ENCODE results near the gene ARHGEF12. TPM values are rescaled to one million over a fixed set of nuclear protein-coding genes. Genes with fewer than 3 reads are reported as not detected.

Gene ARHGEF12
- total RNA-seq, 2 donors from 2014 or later: 46.5 to 71.1 TPM

GRCh38 chr11:120410622-120411380 lies 74.6 kb downstream of the ARHGEF12 start:
- intact Hi-C loops (cut with DNase I): no loop called here
- DNase-seq (no peak), ATAC-seq (no peak)
- WGBS, 2 donors: 87 to 89% methylated on average over 8 of the region's 8 CpGs
- no peaks in the 10 kb centered on the region for H3K9me3 ChIP-seq
- TF ChIP-seq CTCF (IDR thresholded peaks at IDR 0.05): no peak
- no peak for TF ChIP-seq POLR2A (IDR thresholded peaks at IDR 0.05)
- H3K4me3 ChIP-seq: no peak overlapping the region
- H3K36me3 ChIP-seq (replicated peaks in 1 of 2; ENCODE audit: insufficient read depth in 1 of 2, low read depth in 2 of 2): no peaks in the 10 kb centered on the region
- H3K27ac ChIP-seq: no peak overlapping the region
- no peaks in the 10 kb centered on the region for H3K4me1 ChIP-seq
- no peaks in the 10 kb centered on the region for H3K27me3 ChIP-seq

- no peak overlapping the region for H3K27ac ChIP-seq
- H3K9me3 ChIP-seq: no peaks in the 10 kb centered on the region
- ATAC-seq (no peak), DNase-seq (no peak)
- TF ChIP-seq POLR2A (IDR thresholded peaks at IDR 0.05) (no peak), CTCF (IDR thresholded peaks at IDR 0.05) (no peak)
- H3K4me1 ChIP-seq: no peaks in the 10 kb centered on the region
- no peaks in the 10 kb centered on the region for H3K36me3 ChIP-seq (replicated peaks in 1 of 2; ENCODE audit: insufficient read depth in 1 of 2, low read depth in 2 of 2)
- no peaks in the 10 kb centered on the region for H3K27me3 ChIP-seq
- intact Hi-C loops (cut with DNase I): no loop called here
- H3K4me3 ChIP-seq: no peak overlapping the region
Observed at GRCh38 chr11:120413480-120413879, 77.3 kb downstream of the ARHGEF12 start.

- Histone ChIP-seq H3K36me3 (replicated peaks in 1 of 2; ENCODE audit: insufficient read depth in 1 of 2, low read depth in 2 of 2) (no peaks in the 10 kb centered on the region), H3K4me1 (no peaks in the 10 kb centered on the region), H3K27me3 (no peaks in the 10 kb centered on the region), H3K4me3 (no peak overlapping the region), H3K9me3 (no peaks in the 10 kb centered on the region), H3K27ac (no peak overlapping the region)
- ATAC-seq (no peak), DNase-seq (no peak)
- TF ChIP-seq POLR2A (IDR thresholded peaks at IDR 0.05) (no peak), CTCF (IDR thresholded peaks at IDR 0.05) (no peak)
- intact Hi-C loops (cut with DNase I): no loop called here
- WGBS, 2 donors: 89 to 95% methylated on average over 4 of the region's 4 CpGs
Observed at GRCh38 chr11:120420572-120420971, 84.4 kb downstream of the ARHGEF12 start.

GRCh38 chr11:120424185-120424969 lies 88.2 kb downstream of the ARHGEF12 start:
- H3K9me3 ChIP-seq: no peaks in the 10 kb centered on the region
- no peaks in the 10 kb centered on the region for H3K4me1 ChIP-seq
- 71 to 77% methylated on average over 3 of the region's 3 CpGs for WGBS, 2 donors
- H3K36me3 ChIP-seq (replicated peaks in 1 of 2; ENCODE audit: insufficient read depth in 1 of 2, low read depth in 2 of 2): peaks cover 0 to 3% of the 10 kb centered on the region in 2 donors
- intact Hi-C loops (cut with DNase I): no loop called here
- no peak overlapping the region for H3K27ac ChIP-seq
- DNase-seq: no peak
- H3K27me3 ChIP-seq: no peaks in the 10 kb centered on the region
- no peak overlapping the region for H3K4me3 ChIP-seq
- no peak for TF ChIP-seq CTCF (IDR thresholded peaks at IDR 0.05)
- no peak for TF ChIP-seq POLR2A (IDR thresholded peaks at IDR 0.05)
- ATAC-seq: no peak
